IMR-90 (cell line): Measurements from ENCODE around the gene RGPD3. TPM values are rescaled to one million over a fixed set of nuclear protein-coding genes. Genes with fewer than 3 reads are reported as not detected.
A peak's percentile ranks its signal among the peaks of the same experiment; 100 is the strongest.
"Not testable (repeated sequence)": the region's sequence is repeated elsewhere in the genome, so short reads cannot be mapped to it uniquely, and the experiment has no call there.

Experiments
- ATAC-seq: fragments of 200-7000 bp; cut with Tn5 transposase; 2 replicates; pipeline ENCODE4 v1.9.1; 2020; ENCODE audit warnings: low read depth, mild to moderate bottlenecking, moderate library complexity
- BruUV-seq: library from RNA; stranded (reverse); fragments of 400-500 nt; replicated peaks from 2 replicates; lab custom pipeline; 2021; lab: Mats Ljungman, UMichigan
- CTCF ChIA-PET: fragments of 300-600 bp; formaldehyde crosslinking; extraction: SDS; loops from one replicate; lab custom pipeline; 2021; ENCODE audit warnings: antibody characterized with exemption; lab: Yijun Ruan, JAX
- POLR2A ChIA-PET: fragments of 300-600 bp; sonication (Branson Sonifier 250); formaldehyde crosslinking; loops from one replicate; lab custom pipeline; 2022; ENCODE audit warnings: antibody characterized with exemption; ENCODE audit not compliant: unreplicated experiment; lab: Charles Lee
- DNase-seq: peaks from one replicate; pipeline ENCODE4 v3.0.0; 2013
- H2AFZ ChIP-seq: replicated peaks from 2 replicates; pipeline ENCODE3; 2013; ENCODE audit warnings: low read length, mild to moderate bottlenecking; ENCODE audit not compliant: poor library complexity
- H2AK5ac ChIP-seq: 2 replicates; pipeline ENCODE4 v1.6.1; 2013; ENCODE audit warnings: low read depth, low read length, inconsistent platforms
- H2AK9ac ChIP-seq: replicated peaks from 2 replicates; pipeline ENCODE3; 2013; ENCODE audit warnings: mild to moderate bottlenecking, low read depth, low read length, moderate library complexity; ENCODE audit not compliant: poor library complexity
- H2BK120ac ChIP-seq: 2 replicates; pipeline ENCODE4 v1.6.1; 2013; ENCODE audit warnings: low read depth, low read length, inconsistent platforms
- H2BK15ac ChIP-seq: 3 replicates; pipeline ENCODE4 v1.6.1; 2013; ENCODE audit warnings: low read depth, low read length, inconsistent platforms
- H2BK20ac ChIP-seq: 2 replicates; pipeline ENCODE4 v1.6.1; 2013; ENCODE audit warnings: low read depth, mild to moderate bottlenecking, inconsistent platforms, low read length, moderate library complexity
- H2BK5ac ChIP-seq: 2 replicates; pipeline ENCODE4 v1.6.1; 2013; ENCODE audit warnings: mild to moderate bottlenecking, low read depth, low read length, inconsistent platforms; ENCODE audit not compliant: poor library complexity, severe bottlenecking
- H3K14ac ChIP-seq: replicated peaks from 2 replicates; pipeline ENCODE4 v1.6.1; 2013; ENCODE audit warnings: low read depth, low read length, inconsistent platforms
- H3K18ac ChIP-seq: 2 replicates; pipeline ENCODE4 v1.6.1; 2013; ENCODE audit warnings: low read depth, low read length, control low read depth
- H3K23ac ChIP-seq: 2 replicates; pipeline ENCODE4 v1.6.1; 2013; ENCODE audit warnings: low read depth, low read length, inconsistent platforms
- H3K27ac ChIP-seq: 2 replicates; pipeline ENCODE4 v1.5.1; 2013; ENCODE audit warnings: mild to moderate bottlenecking, control low read depth, low read length; ENCODE audit not compliant: insufficient read depth
- H3K27me3 ChIP-seq: 2 replicates; pipeline ENCODE4 v1.6.1; 2013; ENCODE audit warnings: low read length; ENCODE audit not compliant: control insufficient read depth, insufficient read depth
- H3K36me3 ChIP-seq: 2 replicates; pipeline ENCODE4 v1.6.1; 2013; ENCODE audit warnings: low read length, mixed read lengths; ENCODE audit not compliant: control insufficient read depth, insufficient read depth
- H3K4ac ChIP-seq: 2 replicates; pipeline ENCODE4 v1.6.1; 2013; ENCODE audit warnings: low read depth, low read length, inconsistent platforms
- H3K4me1 ChIP-seq: 2 replicates; pipeline ENCODE4 v1.6.1; 2013; ENCODE audit warnings: low read length, mixed read lengths; ENCODE audit not compliant: control insufficient read depth, insufficient read depth
- H3K4me2 ChIP-seq: 2 replicates; pipeline ENCODE4 v1.6.1; 2013; ENCODE audit warnings: low read depth, mild to moderate bottlenecking, control low read depth, low read length, moderate library complexity
- H3K4me3 ChIP-seq: 2 replicates; pipeline ENCODE4 v1.5.1; 2013; ENCODE audit warnings: low read depth, mild to moderate bottlenecking, control low read depth, low read length, moderate library complexity; ENCODE audit not compliant: insufficient read depth
- H3K56ac ChIP-seq: 2 replicates; pipeline ENCODE4 v1.6.1; 2013; ENCODE audit warnings: low read length, inconsistent platforms; ENCODE audit not compliant: insufficient read depth; ENCODE audit errors: extremely low read depth
- H3K79me1 ChIP-seq, 2 experiments: 2 replicates each; pipeline ENCODE4 v1.6.1; 2013; ENCODE audit warnings: low read length in 2 of 2, inconsistent platforms in 1 of 2, low read depth in 1 of 2
- H3K9ac ChIP-seq: 2 replicates; pipeline ENCODE4 v1.6.1; 2013; ENCODE audit warnings: low read depth, low read length, control low read depth
- H3K9me1 ChIP-seq: 2 replicates; pipeline ENCODE4 v1.6.1; 2013; ENCODE audit warnings: low read length, inconsistent platforms; ENCODE audit not compliant: insufficient read depth
- H3K9me3 ChIP-seq: 2 replicates; pipeline ENCODE4 v1.6.1; 2013; ENCODE audit warnings: low read length; ENCODE audit not compliant: control insufficient read depth, insufficient read depth
- H4K20me1 ChIP-seq: 2 replicates; pipeline ENCODE4 v1.6.1; 2013; ENCODE audit warnings: low read length, inconsistent platforms; ENCODE audit not compliant: insufficient read depth
- H4K5ac ChIP-seq: 2 replicates; pipeline ENCODE4 v1.6.1; 2013; ENCODE audit warnings: mild to moderate bottlenecking, low read depth, low read length, control low read depth
- H4K8ac ChIP-seq, 2 experiments: 2 replicates each; pipeline ENCODE4 v1.6.1; 2013; ENCODE audit warnings: low read depth in 2 of 2, low read length in 2 of 2, control low read depth in 1 of 2, inconsistent platforms in 1 of 2
- H4K91ac ChIP-seq: 2 replicates; pipeline ENCODE4 v1.6.1; 2013; ENCODE audit warnings: low read depth, low read length, inconsistent platforms; ENCODE audit not compliant: insufficient read depth
- CEBPB ChIP-seq: IDR thresholded peaks from 2 replicates; pipeline ENCODE4 v1.6.1; 2012; ENCODE audit warnings: low read depth, low read length, improper control_type of control experiment
- WGBS, 2 experiments: methylation state at CpG; one replicate each; pipeline versions ENCODE4 v1.1.5 to v1.1.7; 2013; ENCODE audit warnings: missing lambda C conversion rate in 2 of 2; ENCODE audit not compliant: insufficient read length in 1 of 2; ENCODE audit errors: extremely low coverage in 2 of 2; 5-methylcytosine and 5-hydroxymethylcytosine counted together
- dilution Hi-C: fragments of 300-500 bp; cut with HindIII; formaldehyde crosslinking; loops from one replicate; pipeline ENCODE4 v1.14.3; 2018; ENCODE audit warnings: low sequenced_read_pairs; ENCODE audit not compliant: unreplicated experiment
- in situ Hi-C: fragments of 300-500 bp; cut with MboI; formaldehyde crosslinking; loops from 3 replicates; pipeline ENCODE4 v1.14.3; 2019; ENCODE audit warnings: low sequenced_read_pairs, inconsistent platforms, mixed read lengths
- intact Hi-C: fragments of 100-400 bp; cut with micrococcal nuclease; formaldehyde crosslinking; loops from 2 replicates; pipeline ENCODE4 v1.10.0; 2022
- polyA plus RNA-seq, 3 experiments: library from polyadenylated mRNA; depleted of rRNA; stranded (reverse); fragments of >200 nt; gene quantifications; 2 replicates each; pipeline ENCODE4 v1.2.3, GENCODE V29; 2012; ENCODE audit warnings: low replicate concordance in 1 of 3
- total RNA-seq: library from RNA; depleted of rRNA; stranded (reverse); fragments of >200 nt; gene quantifications from 2 replicates; pipeline ENCODE4 v1.2.3, GENCODE V29; 2012

The RGPD3 gene
- total and polyA plus RNA-seq, 2 of the 4 experiments (the other 2 are of a cell fraction): 0.07 to 0.18 TPM

DNA sequence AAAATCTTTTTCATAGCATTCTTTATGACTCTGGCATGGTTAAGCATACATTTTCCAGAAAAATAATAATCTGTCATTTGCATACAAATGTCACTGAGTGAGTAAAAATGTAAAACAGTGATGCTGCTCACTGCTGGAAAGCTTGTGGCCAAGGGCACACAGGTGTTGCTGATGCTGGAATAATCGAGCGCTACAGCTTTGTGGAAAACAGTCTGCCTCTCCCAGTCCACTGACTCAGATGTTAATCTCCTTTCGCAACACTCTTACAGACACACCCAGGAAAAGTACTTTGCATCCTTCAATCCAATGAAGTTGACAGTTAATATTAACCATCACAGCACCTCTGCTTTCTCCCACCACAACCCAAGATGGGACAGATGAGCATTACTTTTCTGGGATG is 46.6 kb upstream of the RGPD3 start:
- dilution Hi-C loops, H3K9ac ChIP-seq, H3K9me1 ChIP-seq, H3K23ac ChIP-seq, H4K5ac ChIP-seq, H3K27ac ChIP-seq, POLR2A ChIA-PET, H3K18ac ChIP-seq, H2BK5ac ChIP-seq, H3K4me2 ChIP-seq, H2BK120ac ChIP-seq, H2BK20ac ChIP-seq, CTCF ChIA-PET, H2AK9ac ChIP-seq, H3K4ac ChIP-seq, intact Hi-C loops, H3K79me1 ChIP-seq, H3K9me3 ChIP-seq, H3K27me3 ChIP-seq, H2BK15ac ChIP-seq, H2AK5ac ChIP-seq, H3K56ac ChIP-seq, H2AFZ ChIP-seq, H3K4me3 ChIP-seq, BruUV-seq, H4K8ac ChIP-seq, H4K20me1 ChIP-seq, DNase-seq, H3K36me3 ChIP-seq, H4K91ac ChIP-seq, ATAC-seq, in situ Hi-C loops, H3K4me1 ChIP-seq, H3K14ac ChIP-seq: not testable (repeated sequence)
- TF ChIP-seq CEBPB: 0 out of 2 replicates have a peak, but pooled peaks have one; percentile 19
- no CpG with 5 or more reads among the region's 3 CpGs for WGBS, 2 experiments

DNA sequence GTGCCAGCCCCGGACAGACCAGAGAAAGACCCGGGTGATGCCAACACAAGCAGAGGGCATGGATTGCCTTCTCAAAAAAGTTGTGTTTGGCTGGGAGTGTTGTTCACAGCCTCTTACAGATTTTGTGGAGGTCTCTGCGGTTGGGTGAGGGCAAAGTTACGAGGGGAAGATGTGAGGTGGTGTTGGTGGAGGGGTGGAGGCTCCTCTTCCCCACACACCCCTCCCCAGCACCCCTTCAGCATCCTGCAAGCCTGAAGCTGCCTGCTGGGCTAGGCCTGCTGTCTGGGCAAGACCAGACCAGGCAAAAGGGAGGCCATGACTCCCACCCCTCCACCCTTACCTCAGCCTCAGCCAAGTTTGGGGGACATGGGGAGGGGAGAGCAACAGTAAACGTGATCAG is 45.2 kb upstream of the RGPD3 start:
- H2BK15ac ChIP-seq, H2BK120ac ChIP-seq, H2BK20ac ChIP-seq, H4K20me1 ChIP-seq, H2AFZ ChIP-seq, H3K4me1 ChIP-seq, CTCF ChIA-PET, H3K36me3 ChIP-seq, H4K8ac ChIP-seq, H3K14ac ChIP-seq, H3K27me3 ChIP-seq, H2BK5ac ChIP-seq, ATAC-seq, DNase-seq, H2AK9ac ChIP-seq, H3K18ac ChIP-seq, H3K79me1 ChIP-seq, H3K27ac ChIP-seq, H3K9me3 ChIP-seq, dilution Hi-C loops, H2AK5ac ChIP-seq, H3K23ac ChIP-seq, BruUV-seq, H4K5ac ChIP-seq, H3K9me1 ChIP-seq, in situ Hi-C loops, H3K9ac ChIP-seq, intact Hi-C loops, H4K91ac ChIP-seq, H3K56ac ChIP-seq, POLR2A ChIA-PET, H3K4me3 ChIP-seq, H3K4me2 ChIP-seq, H3K4ac ChIP-seq: not testable (repeated sequence)
- WGBS, 2 experiments: no CpG with 5 or more reads among the region's 5 CpGs
